Erythroblast (primary cell): ENCODE measurements around the gene C17orf113.

Source experiments
- DNase-seq, 2 experiments: peaks; one replicate each; lab custom pipeline; 2025; lab: John Stamatoyannopoulos, UW
- GATA1 ChIP-seq: IDR thresholded peaks from 2 replicates; pipeline ENCODE4 v1.6.1; 2011; ENCODE audit warnings: low read depth, mild to moderate bottlenecking, control low read depth, low read length, moderate library complexity
- POLR2A ChIP-seq: IDR thresholded peaks from 2 replicates; pipeline ENCODE4 v1.6.1; 2011; ENCODE audit warnings: mild to moderate bottlenecking, low read length

C17orf113 gene

DNA sequence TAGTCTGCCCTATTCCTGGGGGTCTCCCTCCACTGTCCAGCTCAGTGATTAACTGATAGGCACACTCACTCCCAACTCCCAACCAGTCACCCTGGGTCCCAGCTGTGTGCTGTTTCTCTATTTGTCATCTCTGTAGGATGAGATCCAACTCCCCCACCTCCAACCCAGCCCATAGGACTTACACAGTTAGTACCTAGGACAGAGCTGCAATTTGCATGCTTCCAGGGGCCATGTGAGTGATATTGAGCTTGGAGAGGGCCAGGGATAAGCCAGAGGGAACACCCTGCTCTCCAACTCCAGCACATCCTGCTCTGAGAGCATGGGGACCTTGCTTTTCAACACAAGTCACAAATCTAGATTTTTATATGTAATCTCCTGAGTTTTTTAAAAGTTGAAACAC, 8.8 kb downstream of the C17orf113 start:
- DNase-seq: no peak
- TF ChIP-seq GATA1 (no peak), POLR2A (no peak)

DNA sequence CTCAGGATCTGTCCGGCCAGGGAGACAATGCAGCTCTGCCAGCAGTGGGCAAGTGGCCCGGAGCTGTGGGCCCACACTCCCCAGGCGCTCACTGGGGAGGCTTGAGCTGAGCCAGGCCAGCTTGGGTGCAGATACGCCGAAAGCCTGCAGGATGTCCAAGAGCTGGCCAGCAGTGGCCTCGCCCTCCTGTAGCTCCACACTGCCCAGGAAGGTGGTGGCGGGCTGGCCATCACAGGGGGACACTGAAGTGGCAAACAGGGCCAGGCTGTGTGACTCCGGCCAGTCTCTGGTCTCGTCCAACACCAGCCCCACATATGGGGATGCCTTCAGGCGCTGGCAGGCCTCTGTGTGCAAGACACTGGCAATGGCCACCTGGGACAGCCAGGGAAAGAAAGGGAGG, 9.6 kb downstream of the C17orf113 start:
- no peak for DNase-seq
- no peak for TF ChIP-seq GATA1
- TF ChIP-seq POLR2A: no peak

DNA sequence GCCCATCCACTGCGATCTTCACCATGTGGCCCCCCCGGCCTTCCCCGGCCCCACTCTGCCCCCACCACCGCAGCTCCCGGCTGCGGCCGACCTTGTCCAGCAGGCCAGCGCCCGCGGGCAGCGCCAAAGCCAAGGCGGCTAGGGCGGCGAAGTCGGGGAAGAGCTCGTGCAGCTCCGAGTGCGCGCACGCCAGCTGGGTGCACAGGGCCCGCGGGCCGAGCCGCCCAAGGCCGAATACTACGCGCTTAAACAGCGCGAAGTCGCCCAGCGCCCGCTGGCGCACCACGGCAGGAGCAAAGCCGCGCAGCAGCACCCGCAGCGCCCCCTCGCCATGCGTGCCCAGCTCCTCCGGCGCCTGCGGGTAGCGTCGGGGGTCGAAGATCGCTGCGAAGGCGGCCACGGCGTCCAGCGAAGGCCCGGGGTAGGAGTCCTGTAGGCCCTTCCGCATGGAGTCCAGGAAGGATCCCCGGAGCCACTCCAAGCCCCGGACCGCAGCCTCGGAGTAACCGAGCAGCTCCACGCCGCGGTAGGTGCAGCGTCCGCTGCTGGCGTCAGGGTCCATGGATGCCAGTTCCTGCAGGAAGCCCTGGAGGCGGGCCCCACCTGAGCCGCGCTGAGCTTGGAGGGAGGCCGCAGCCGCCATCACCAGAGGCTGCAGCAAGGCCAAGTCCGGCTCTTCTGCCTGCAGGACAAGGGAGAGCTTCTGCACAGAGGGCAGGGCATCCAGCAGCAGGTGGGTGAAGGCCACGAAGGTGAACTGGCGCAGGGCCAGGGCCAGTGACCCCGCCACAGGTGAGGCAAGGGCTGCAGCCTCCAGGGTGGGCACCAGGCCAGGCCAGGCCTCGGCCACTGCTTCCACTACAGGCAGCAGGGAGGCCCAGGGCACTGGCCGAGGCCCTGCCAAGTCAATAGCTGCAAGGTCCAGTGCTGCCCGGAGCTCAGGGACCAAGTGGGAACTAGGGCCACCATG, 10.3 kb downstream of the C17orf113 start:
- no peak for DNase-seq
- TF ChIP-seq GATA1 (no peak), POLR2A (no peak)

DNA sequence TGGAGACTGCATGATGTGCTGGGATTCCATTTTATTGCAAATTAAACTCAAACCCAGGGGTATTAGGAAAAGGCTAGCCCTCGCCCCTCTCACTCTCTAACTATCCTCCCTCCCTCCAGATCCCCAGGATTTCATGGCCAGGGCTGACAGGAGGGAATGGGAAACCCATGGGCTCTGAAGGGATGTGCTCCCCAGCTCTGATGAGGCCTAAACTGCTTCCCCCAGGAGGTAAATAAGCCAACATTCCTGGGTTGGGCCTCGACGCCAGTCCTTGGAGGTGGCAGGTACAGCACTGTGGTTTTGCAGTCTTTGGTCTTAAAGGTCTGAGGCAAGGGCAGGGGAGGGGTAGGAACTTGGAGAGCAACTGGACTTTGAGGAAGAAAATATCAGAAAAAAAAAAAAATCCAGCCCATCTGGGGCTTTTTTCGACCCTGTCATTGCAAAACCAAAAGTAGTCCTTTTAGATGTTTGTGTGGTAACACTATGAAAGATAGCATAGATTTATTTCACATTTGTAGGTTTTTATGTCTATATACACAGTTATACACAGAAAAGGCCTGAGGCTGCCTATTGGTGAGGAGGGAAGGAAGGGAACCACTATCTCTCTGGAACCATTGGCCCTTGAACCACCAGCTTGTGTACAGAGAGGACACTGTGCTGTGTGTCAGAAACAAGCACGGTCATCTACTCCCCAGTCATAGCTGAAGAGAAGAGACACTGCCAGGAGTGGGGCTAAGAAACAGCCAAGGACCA, 12.0 kb downstream of the C17orf113 start:
- DNase-seq: no peak
- TF ChIP-seq GATA1: no peak
- TF ChIP-seq POLR2A: no peak

DNA sequence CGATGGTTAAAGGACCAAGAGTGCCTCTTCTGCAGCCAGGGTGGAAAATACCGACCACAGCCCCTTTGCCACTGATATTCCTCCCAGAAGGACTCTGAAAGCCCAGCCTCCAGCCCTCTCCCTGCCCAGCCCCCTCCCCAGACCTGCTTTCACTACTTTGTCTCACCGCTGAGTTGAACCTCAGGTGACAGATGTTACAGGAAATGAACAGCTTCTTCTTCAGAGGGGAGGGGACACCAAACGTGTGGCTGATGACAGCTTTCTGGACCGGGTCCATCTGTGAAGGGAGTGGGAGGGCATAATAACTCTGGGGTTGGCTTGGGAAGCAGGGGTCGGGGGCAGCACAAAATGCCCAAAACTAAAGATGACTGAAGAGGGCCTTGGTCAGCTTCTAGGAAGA, 16.3 kb downstream of the C17orf113 start:
- TF ChIP-seq POLR2A (no peak), GATA1 (no peak)
- no peak for DNase-seq

DNA sequence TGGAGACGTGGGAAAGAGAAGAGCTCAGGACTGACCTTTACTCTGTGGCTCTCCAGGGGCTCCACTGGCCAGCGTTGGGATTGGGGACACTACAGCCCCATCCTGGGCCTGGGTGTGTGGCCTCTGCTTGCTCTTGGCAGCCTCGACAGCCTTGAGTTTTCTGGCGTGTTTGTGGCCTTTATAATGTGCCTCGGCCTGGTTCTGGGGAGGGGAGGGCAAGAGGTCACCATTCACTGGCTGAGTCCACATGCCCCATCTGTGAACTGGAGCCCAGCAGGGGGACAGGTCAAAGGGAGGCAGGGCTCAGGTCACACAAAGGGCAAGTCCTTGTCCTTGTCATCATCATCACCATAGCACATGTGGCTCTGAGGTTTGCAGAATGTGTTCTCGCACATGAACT, 18.8 kb downstream of the C17orf113 start:
- no peak for DNase-seq
- TF ChIP-seq POLR2A (no peak), GATA1 (no peak)

DNA sequence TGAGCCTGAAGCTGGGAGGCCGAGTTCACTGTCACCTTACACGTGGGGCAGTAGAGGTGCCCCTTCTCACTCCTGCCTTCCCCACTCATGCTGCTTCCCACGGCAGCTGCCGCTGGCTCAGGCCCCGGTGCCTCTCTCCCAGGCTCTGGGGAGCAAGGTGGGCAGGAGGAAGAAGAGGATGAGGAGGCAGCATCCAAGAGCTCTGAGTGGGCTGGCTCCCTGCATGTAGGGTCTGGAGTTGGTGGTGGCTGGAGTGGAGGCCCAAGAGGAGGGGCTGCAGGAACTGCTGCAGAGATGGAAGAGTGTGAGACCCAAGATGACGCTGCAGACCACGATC, 21.6 kb downstream of the C17orf113 start:
- DNase-seq: no peak

DNA sequence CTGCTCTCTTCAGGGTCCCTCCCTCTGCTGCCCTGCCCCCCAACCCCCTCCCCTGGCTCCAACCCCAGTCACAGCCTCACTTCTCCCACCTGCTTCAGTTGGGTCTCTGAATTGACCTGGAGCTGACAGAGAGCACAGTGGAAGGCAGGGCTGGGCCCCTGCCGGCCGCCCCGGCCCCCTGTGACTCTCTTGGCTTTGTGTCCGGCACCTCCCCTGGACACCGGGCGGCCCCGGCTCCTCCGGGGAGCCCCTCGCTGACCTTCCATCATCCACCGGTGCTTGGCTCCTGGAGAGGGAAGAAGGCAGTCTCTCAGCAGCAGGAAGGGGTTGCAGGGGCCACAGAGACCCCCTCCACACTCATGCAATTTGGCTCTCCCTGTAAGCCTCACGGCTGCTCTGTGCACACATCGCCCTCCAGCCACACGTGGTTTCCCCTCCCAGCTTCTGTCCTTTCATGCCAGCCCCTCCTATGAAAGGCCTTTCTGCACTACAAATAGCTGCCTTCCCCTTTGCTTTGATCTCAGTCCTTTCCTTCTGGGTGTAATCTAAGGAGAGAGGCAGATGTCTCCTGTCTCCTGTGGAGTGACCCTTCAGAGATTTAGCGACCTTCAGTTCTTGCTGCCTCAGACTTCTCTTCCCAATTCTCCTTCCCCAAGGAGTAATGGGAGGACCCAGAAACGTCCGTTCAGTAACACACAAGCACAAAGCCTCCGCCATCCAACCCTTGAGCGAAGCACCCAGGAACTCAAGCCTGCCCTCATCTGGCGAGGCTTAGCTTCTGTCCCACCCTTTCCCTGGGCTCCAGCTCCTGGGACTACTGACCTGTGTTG, 22.2 kb downstream of the C17orf113 start:
- TF ChIP-seq GATA1 (no peak), POLR2A (no peak)
- DNase-seq: no peak

More for the DNA sequence above, 21.6 kb downstream of the C17orf113 start:
- no peak for TF ChIP-seq GATA1

DNA sequence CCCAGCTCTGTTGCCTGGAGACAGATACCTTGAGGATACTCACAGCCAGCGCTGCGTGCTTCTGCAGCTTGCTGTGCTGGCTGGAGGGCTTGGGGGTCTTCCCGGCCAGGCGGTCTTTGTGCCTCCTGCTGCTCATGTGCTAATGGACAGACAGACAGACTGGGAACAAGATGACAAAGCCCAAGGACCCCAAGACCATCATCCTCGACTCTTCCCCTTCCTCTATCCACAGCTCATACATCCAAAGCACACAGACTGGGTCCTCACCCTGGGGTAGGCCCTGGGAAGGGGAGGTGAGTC, 22.9 kb downstream of the C17orf113 start:
- DNase-seq: no peak
- TF ChIP-seq POLR2A (no peak), GATA1 (no peak)

DNA sequence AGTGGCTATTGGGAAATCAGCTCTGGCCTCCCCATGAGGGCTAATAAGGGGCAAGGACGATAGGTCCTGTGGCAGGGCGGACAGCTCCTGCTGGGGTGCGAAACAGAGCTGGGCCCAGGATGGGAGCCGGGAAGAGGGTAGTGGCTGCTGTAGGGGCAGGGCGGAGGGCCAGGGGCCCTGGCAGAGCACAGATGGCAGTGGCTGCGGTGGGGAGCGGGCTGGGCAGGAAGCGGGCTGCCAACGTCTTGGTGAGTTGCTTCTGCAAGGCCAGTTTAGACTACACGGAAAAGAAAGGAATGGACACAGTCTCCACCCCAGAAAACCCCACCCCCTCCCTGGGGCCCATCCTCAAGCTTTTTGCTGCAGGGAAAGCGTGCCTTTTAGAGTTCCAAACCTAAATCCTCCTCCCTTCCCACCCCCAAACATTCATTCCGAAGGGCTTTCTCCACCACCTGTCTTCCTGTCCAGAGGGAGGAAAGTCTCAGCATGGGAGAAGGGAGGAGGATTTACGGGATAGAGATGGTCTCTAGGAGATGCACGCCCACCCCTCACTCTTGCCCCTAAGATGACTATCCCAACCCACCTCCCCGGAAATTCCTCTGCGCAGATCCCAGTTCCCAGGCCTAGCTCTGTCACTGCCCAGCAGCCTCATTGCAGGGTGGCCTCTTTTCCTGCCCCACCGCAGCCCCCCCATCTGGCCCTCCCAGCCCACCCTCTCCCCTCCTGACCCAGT, 23.4 kb downstream of the C17orf113 start:
- DNase-seq: no peak
- TF ChIP-seq GATA1 (no peak), POLR2A (no peak)

DNA sequence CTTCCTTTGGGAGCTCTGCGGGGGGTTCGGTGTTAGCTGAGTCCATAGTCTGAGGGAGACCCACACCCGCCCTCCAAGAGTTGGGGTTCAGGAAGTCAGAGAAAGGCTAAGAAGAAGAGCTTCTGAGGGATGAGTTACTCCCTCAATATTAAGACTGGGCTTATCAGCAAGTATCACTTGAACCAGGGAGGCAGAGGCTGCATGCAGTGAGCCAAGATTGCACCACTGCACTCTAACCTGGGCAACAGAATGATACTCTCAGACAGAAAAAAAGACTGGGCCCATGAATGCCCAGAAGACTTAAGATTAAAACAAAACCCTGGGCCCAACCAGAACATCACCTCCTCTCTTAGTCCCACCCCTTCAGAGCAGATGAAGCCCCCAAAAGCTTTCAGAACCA, 24.5 kb downstream of the C17orf113 start:
- TF ChIP-seq POLR2A (no peak), GATA1 (no peak)
- DNase-seq: peak; percentile 52 to 70

DNA sequence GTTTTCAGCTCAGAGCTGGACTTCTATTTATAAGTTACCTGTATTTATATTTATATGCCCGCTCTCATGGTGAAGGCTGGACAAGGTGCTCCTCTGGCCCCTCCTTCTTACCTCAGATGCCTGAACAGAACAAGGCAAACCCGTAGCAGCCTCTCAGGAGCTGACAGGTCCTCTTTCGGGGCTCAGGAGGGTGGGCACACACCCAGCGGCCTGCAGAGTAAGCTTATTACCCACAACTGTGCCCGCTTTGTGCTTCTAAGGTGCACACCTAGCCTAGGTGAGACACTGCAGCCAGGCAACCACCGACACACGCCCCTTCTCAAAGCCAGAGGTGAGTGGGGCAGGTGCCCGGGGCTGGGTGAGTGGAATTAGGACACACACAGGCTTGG, 25.2 kb downstream of the C17orf113 start:
- no peak for TF ChIP-seq GATA1
- TF ChIP-seq POLR2A: no peak
- DNase-seq: no peak
